ENCODE data around the gene ZNF732.

GRCh38 chr4:223913-224497, 81.3 kb downstream of the ZNF732 start:
- TF ChIP-seq POLR2AphosphoS5 (IDR thresholded peaks at IDR 0.05; ENCODE audit: low read depth, low read length): no peak
- no peak for TF ChIP-seq POLR2A (IDR thresholded peaks at IDR 0.05; ENCODE audit: low read depth, low read length)
- TF ChIP-seq TAF1 (IDR thresholded peaks at IDR 0.05; ENCODE audit: borderline replicate concordance, low read depth, low read length): no peak
